Stomach (tissue), 4 donors: ENCODE data around the gene CDADC1.

Source experiments
- CTCF ChIP-seq, 7 experiments: fragments of 450-650 bp in 4 of 7; fragments of 200-600 bp in 3 of 7; sonication (generic) in 3 of 7; IDR thresholded peaks; one replicate each; pipeline ENCODE4 v1.5.1; 2016 to 2019; ENCODE audit warnings: antibody characterized with exemption in 7 of 7, control low read depth in 2 of 7, mild to moderate bottlenecking in 1 of 7
- EP300 ChIP-seq: sonication (generic); formaldehyde crosslinking; IDR thresholded peaks from one replicate; pipeline ENCODE4 v1.6.1; 2017; ENCODE audit warnings: antibody characterized with exemption
- POLR2A ChIP-seq, 4 donors: fragments of 450-650 bp; IDR thresholded peaks; one replicate each; pipeline ENCODE4 v1.6.1; 2016; ENCODE audit warnings: antibody characterized with exemption in 4 of 4, control low read depth in 2 of 4, mild to moderate bottlenecking in 1 of 4, moderate library complexity in 1 of 4
- POLR2AphosphoS5 ChIP-seq, 3 donors: sonication (generic); formaldehyde crosslinking; IDR thresholded peaks; one replicate each; pipeline ENCODE4 v1.6.1; 2016; ENCODE audit warnings: antibody characterized with exemption in 3 of 3

DNA sequence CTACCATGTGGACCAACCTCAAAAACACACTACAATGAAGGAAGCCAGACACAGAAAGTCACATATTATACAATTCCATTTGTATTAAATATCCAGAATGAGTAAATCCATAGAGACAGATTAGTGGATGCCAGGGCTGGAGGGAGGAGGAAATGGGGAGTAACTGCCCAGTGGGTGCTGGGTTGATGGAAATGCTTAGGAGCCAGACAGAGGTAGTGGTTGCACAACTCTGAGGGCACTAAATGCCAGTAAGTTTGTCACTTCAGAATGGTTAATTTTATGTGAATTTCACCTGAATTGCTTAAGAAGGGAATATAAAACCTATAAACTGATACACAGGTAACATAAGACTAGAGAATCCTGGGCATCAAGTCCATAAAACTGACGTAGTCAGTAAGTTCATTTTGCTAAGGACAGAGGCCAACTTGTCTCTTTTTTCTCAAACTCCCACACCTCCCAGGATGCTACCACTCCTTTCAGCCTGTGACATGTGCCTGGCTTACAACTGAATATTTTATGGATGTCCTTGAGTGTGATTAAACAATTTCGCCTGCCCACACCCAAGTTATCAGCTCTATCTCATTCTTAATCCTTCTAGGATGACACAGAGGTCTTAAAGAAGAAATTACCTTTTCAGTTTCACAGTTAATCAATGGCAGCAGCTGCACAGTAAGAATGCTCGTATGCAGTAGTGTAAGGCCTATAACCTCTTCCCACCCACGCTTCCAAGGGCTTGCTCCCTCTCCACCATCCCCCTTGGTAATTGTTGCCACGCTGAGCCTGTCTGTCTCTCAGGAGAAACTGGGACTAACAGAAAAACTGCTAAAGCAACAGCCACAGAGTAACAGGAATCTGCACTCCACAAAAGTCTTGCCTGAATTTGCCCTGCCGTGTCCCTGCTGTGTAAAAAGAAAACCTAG, 33.5 kb upstream of the CDADC1 start:
- TF ChIP-seq CTCF (IDR thresholded peaks at IDR 0.05) (no peak), POLR2A (IDR thresholded peaks at IDR 0.05) (no peak), POLR2AphosphoS5 (IDR thresholded peaks at IDR 0.05) (no peak), EP300 (no peak)
